Measurements from ENCODE around the gene RSPRY1. TPM values are rescaled to one million over a fixed set of nuclear protein-coding genes. Genes with fewer than 3 reads are reported as not detected.

Gene RSPRY1
- total RNA-seq, 1 experiment from 2014 or later = 24.9 TPM

DNA sequence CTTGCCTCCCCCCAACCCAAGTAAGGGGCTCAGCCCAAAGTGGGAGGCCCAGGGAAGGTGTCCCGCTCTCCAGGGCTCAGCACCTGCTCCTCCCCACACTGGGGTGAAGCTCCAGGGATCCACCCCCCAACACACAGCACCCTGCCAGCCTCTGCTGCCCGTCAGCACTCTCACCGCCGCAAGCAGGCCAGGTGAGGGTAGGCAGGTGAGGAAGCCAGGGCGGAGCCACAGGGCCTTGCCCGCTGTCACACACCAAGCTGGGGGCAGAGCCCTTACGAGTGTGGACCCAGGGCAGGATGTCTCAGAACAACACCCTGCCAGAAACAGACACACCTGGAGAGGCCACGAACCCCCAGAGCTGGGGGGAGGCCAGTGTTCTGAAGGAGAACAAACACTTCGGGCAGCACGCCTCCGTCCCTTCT, 78.8 kb downstream of the RSPRY1 start:
- Histone ChIP-seq H4K20me1 (ENCODE audit: insufficient read depth) (no peaks in the 10 kb centered on the region), H3K27ac (ENCODE audit: low read depth, low read length) (no peak overlapping the region), H3K79me2 (ENCODE audit: insufficient read depth, low read length) (no peaks in the 10 kb centered on the region), H3K9me2 (ENCODE audit: insufficient read depth) (no peaks in the 10 kb centered on the region), H3K4me3 (replicated peaks in 1 of 2; ENCODE audit: low read depth in 1 of 2, low read length in 2 of 2) (no peak overlapping the region), H3K4me2 (ENCODE audit: low read length) (no peak overlapping the region), H2AFZ (ENCODE audit: low read depth, low read length, poor library complexity, severe bottlenecking) (no peak overlapping the region), H3K36me3 (ENCODE audit: control insufficient read depth in 1 of 2, insufficient read depth in 2 of 2, low read length in 2 of 2) (no peaks in the 10 kb centered on the region), H3K9ac (ENCODE audit: low read length) (no peak overlapping the region), H3K27me3 (ENCODE audit: insufficient read depth, low read length) (no peaks in the 10 kb centered on the region), H3K9me3 (ENCODE audit: control insufficient read depth in 1 of 2, insufficient read depth in 1 of 2, low read depth in 1 of 2, low read length in 2 of 2) (no peaks in the 10 kb centered on the region), H3K4me1 (ENCODE audit: control insufficient read depth in 1 of 2, insufficient read depth in 2 of 2, low read length in 2 of 2) (peaks cover 0 to 8% of the 10 kb centered on the region in 2 experiments; a peak in 2 of 4 replicates)
- BruUV-seq (replicated peaks) = no TSS peak
- intact Hi-C loops (cut with micrococcal nuclease) = no loop called here
- DNase-seq (ENCODE audit: low read depth, low spot score) = no peak
- ChIA-PET CTCF (no interaction called here), RAD21 (ENCODE audit: low non-redundant PET in 1 of 2, low total read pairs in 2 of 2, uncharacterized antibody in 2 of 2, unreplicated experiment in 2 of 2) (no interaction called here), POLR2A (no interaction called here)
- TF ChIP-seq RAD21 (IDR thresholded peaks at IDR 0.05; ENCODE audit: low read depth) (no peak), EZH2phosphoT487 (IDR thresholded peaks at IDR 0.05; ENCODE audit: borderline replicate concordance) (no peak), CEBPB (IDR thresholded peaks at IDR 0.05; ENCODE audit: low read depth) (no peak), SP1 (IDR thresholded peaks at IDR 0.05; ENCODE audit: low read depth) (no peak), POLR2AphosphoS5 (IDR thresholded peaks at IDR 0.05; ENCODE audit: low read depth, low read length) (no peak), CBX3 (IDR thresholded peaks at IDR 0.05; ENCODE audit: low read depth) (no peak), EZH2 (IDR thresholded peaks at IDR 0.05) (no peak), SRF (IDR thresholded peaks at IDR 0.05; ENCODE audit: low read depth) (no peak), EGR1 (IDR thresholded peaks at IDR 0.05; ENCODE audit: low read depth) (no peak), JUND (IDR thresholded peaks at IDR 0.05) (no peak)
- TF ChIP-seq, protein P1, sequence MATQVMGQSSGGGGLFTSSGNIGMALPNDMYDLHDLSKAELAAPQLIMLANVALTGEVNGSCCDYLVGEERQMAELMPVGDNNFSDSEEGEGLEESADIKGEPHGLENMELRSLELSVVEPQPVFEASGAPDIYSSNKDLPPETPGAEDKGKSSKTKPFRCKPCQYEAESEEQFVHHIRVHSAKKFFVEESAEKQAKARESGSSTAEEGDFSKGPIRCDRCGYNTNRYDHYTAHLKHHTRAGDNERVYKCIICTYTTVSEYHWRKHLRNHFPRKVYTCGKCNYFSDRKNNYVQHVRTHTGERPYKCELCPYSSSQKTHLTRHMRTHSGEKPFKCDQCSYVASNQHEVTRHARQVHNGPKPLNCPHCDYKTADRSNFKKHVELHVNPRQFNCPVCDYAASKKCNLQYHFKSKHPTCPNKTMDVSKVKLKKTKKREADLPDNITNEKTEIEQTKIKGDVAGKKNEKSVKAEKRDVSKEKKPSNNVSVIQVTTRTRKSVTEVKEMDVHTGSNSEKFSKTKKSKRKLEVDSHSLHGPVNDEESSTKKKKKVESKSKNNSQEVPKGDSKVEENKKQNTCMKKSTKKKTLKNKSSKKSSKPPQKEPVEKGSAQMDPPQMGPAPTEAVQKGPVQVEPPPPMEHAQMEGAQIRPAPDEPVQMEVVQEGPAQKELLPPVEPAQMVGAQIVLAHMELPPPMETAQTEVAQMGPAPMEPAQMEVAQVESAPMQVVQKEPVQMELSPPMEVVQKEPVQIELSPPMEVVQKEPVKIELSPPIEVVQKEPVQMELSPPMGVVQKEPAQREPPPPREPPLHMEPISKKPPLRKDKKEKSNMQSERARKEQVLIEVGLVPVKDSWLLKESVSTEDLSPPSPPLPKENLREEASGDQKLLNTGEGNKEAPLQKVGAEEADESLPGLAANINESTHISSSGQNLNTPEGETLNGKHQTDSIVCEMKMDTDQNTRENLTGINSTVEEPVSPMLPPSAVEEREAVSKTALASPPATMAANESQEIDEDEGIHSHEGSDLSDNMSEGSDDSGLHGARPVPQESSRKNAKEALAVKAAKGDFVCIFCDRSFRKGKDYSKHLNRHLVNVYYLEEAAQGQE (IDR thresholded peaks at IDR 0.05; ENCODE audit: low read depth) = no peak
- no peak for ATAC-seq

Measured in HCT116 (cell line).